ENCODE measurements around the gene SLC27A1.

Gene SLC27A1

GRCh38 chr19:17435218-17435617, 35.1 kb upstream of the SLC27A1 start:
- no peak for DNase-seq (ENCODE audit: low spot score)
- TF ChIP-seq, protein P1, sequence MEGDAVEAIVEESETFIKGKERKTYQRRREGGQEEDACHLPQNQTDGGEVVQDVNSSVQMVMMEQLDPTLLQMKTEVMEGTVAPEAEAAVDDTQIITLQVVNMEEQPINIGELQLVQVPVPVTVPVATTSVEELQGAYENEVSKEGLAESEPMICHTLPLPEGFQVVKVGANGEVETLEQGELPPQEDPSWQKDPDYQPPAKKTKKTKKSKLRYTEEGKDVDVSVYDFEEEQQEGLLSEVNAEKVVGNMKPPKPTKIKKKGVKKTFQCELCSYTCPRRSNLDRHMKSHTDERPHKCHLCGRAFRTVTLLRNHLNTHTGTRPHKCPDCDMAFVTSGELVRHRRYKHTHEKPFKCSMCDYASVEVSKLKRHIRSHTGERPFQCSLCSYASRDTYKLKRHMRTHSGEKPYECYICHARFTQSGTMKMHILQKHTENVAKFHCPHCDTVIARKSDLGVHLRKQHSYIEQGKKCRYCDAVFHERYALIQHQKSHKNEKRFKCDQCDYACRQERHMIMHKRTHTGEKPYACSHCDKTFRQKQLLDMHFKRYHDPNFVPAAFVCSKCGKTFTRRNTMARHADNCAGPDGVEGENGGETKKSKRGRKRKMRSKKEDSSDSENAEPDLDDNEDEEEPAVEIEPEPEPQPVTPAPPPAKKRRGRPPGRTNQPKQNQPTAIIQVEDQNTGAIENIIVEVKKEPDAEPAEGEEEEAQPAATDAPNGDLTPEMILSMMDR (IDR thresholded peaks at IDR 0.05; ENCODE audit: extremely low read depth, missing control alignments), result no peak

GRCh38 chr19:17436094-17436873, 34.0 kb upstream of the SLC27A1 start:
- DNase-seq (ENCODE audit: low spot score), result no peak
- TF ChIP-seq, protein P1 (IDR thresholded peaks at IDR 0.05; ENCODE audit: extremely low read depth, missing control alignments), result no peak

- TF ChIP-seq, protein P1 (IDR thresholded peaks at IDR 0.05; ENCODE audit: extremely low read depth, missing control alignments), result no peak
- no peak for DNase-seq (ENCODE audit: low spot score)
Measured at GRCh38 chr19:17436874-17437267, 33.5 kb upstream of the SLC27A1 start.

DNA sequence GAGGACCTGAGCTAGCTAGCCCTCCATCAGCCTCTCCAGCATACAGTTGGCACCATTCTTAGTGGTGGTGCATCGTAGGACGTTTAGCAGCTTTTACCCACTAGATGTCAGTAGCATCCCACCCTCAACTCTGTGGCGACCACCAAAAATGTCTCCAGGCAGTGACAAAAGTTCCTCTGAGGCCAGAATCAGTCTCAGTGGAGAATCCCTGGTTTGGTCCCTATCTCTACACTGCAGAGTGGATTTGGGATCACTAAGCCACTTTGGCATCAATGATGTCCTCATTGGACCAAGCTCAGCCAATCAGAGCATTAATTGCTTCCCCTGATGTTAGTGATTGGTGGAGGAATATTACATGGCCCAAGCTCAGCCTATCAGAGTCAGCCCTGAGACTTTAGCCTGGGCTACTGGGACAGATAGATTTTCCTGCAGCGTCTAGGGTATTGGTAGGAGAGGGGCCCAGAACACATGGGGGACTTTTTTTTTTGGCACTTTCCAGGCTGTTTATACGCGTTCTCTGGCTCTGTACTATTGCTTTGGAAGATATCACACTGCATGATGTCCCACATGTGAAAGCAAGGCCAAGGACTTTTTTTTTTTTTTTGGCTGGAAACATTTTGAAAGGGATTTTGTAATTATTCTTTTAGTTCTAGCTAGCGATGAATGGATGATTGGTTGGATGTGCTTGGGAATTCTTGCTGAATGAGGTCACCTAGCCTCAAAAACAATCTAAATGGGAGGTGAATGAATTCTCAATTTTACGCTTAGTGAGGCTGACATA, 28.9 kb upstream of the SLC27A1 start:
- DNase-seq (ENCODE audit: low spot score), result peak; percentile 42
- TF ChIP-seq, protein P1 (IDR thresholded peaks at IDR 0.05; ENCODE audit: extremely low read depth, missing control alignments), result peak; percentile 58

DNA sequence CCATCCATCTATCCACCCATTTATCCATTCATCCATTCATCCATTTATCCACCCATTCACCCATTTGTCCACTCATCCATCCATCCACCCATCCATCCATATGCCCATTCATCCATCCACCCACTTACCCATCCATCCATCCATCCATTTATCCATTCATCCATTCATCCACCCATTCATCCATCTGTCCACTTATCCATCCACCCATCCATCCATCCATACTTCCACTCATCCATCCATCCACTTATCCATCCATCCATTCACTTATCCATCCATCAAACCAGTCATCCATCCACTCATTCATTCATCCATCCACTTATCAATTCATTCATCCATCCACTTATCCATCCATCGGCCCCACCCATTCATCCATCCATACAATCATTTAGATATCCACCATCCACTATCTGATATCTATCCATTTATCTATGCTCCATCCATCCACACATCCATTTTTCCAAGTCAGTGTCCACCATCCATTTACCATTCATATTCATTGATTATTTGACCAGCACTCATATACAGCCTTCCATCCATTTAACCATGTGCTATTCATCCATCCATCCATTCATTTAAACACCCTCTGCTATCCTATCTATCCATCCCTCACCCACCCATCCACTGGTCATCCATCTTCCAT, 24.7 kb upstream of the SLC27A1 start:
- TF ChIP-seq, protein P1 (IDR thresholded peaks at IDR 0.05; ENCODE audit: extremely low read depth, missing control alignments), result no peak
- DNase-seq (ENCODE audit: low spot score), result no peak

GRCh38 chr19:17447704-17448130, 22.6 kb upstream of the SLC27A1 start:
- DNase-seq (ENCODE audit: low spot score), result no peak
- TF ChIP-seq, protein P1 (IDR thresholded peaks at IDR 0.05; ENCODE audit: extremely low read depth, missing control alignments), result no peak
